ENCODE data around the gene OSGIN1.
A peak's percentile ranks its signal among the peaks of the same experiment; 100 is the strongest.

OSGIN1 gene

DNA sequence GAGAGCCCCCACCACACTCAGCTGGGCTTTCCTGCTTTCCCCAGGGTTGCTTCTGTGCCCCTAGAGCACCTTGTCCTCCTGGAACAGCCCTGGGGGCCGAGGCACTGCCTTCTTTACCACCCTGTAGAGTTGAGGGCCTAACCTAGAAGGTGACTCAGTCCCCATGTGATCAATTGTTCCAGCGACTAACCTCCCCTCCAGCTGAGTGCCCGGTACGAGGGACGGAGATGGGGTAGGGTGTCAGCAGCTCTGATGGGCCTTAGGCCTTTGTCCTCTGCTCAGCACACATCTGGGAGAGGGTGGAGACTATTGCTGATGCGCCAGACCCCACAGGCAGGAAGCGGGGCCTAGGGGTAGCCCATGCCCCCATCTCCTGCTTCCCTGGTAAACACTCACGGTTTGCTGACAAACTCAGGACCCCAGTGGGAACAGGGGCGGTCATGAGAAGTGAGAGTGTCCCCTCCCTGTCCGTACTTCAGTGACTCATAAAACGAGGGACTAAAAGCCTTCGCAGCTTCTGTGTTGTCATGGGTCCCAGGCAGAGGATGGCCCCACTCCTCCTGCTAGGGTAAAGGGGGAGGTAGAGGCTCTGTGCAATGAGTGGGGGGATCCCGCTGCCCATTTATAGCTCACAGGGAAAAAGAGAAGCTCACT is 48.1 kb downstream of the OSGIN1 start:
- no peak for DNase-seq (ENCODE audit: low read depth in 2 of 2)

DNA sequence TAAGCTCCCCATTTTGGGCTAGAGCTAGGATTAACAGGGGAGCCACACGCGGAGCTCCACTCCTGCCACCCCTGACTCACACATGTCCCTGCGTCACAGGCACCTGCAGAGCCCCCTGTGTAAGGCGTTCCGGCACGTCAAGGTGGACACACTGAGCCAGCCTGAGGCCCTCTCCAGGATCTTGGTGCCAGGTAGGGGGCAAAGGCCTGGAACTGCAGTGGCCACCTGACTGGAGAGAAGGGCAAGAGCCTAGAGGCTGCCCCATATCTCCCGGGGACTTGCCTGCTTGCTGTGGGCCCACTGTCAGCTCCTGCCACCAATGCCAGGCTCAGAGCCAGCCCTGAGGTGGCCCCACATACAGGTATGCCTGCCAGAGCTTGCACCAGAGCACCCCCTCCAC is 48.7 kb downstream of the OSGIN1 start:
- no peak for DNase-seq (ENCODE audit: low read depth in 2 of 2)

DNA sequence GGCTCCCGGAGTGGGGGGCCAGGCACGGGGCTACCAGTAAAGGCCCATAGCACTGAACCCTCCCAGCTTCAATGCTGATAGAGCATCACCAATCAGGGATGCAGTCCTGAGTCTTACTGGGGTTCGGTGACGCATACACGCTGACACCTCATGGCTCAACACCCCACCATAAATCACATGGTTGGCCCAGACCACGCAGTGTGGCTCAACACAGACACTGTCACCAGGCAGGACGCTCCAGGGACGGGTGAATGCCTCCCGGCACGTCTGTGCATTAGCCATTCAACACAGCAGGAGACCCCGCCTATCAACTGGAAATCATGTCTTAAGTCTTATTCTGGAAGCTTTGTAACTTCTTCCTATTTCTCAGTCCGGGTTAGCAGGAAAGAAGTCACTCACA is 50.0 kb downstream of the OSGIN1 start:
- DNase-seq (ENCODE audit: low read depth in 2 of 2), result no peak

DNA sequence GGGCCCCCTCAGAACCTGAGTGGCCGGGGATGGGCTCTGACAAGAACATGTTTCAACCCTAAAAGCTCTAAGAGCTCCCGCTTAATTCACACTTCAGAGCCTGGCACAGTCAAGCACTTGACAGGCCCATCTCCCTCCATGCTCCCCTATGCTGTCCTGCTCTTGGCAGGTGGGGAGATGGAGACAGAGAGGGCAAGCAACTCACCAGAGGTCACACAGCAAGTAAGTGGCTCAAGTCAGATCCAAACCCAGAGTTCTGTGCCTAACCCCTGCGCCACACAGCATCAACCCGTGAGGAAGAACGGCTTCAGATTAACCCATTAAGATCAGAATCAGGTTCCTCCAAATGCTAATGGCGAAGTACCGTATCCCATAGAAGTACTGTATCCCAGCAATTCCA is 51.4 kb downstream of the OSGIN1 start:
- DNase-seq (ENCODE audit: low read depth in 2 of 2), result no peak

DNA sequence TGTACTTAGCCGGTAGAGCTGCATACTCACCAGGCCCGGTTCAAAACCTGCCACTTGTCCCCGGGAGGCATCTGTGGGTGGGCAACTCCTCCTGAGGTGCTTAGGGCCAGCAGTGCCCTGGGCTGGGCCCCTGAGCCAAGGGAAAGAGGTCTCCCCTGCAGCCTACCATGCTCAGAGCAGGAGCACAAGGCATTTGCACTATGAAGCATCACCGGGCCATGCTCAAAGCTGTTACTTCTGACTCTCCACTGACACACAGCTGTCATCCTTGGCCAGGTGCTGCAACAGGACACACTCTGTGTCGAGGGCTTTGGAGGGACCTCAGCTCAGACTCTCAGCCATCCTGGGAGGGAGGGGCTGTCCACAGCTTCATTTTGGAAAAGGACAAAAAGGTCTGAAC is 52.4 kb downstream of the OSGIN1 start:
- no peak for DNase-seq (ENCODE audit: low read depth in 2 of 2)

DNA sequence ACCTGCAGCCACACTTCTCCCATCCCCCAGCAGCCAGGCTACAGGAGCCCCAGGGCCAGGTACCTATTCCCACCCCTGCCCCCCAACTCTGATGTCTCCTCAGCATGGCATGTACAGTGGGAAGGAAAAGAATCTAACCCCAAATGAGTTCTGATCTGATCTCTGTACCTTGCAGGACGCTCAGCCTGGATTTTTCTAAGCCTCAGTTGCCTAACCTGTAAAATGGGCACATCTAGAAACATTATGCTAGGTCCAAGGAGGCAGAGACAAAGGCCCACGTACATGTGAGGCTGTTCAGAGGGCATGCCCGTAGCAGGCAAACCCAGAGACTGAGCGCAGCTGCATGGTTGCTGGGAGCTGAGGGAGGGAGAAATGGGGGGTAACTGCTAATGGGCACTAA is 54.5 kb downstream of the OSGIN1 start:
- DNase-seq (ENCODE audit: low read depth in 2 of 2), result no peak

DNA sequence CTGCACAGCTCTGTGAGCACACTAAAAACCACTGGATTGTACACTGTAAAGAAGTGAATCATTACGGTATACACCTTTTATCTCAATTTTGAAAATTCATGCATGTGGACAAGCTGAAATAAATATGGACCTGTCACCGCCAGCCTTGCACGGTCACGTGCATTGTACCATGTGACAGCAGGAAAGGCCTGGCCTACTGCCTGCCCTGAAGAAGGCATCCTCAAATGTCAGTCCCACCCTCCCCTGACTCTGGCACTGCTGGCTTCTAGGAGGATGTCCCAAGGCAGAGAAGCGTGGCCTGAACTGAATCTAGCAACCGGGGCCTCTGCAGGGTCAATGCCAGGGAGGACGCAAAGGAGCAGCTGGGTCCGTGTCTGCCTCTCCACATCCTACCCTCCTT is 54.9 kb downstream of the OSGIN1 start:
- DNase-seq (ENCODE audit: low read depth in 2 of 2), result no peak

DNA sequence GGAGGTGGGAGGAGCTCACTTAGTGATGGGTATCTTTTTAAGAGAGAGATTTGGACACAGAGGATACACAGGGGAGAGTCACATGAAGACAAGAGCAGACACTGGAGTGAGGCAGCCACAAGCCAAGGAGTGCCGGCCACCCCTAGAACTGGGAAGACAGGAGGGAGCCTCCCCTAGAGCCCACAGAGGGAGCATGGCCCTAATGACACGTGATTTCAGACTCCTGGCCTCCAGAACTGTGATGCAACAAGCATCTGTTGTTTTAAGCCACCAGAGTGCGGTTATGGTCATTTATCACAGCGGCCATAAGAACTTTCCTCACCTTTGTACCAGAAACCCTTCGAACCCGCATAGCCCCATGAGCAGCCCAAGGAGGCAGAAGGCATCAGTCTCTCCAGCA is 56.2 kb downstream of the OSGIN1 start:
- DNase-seq (ENCODE audit: low read depth in 2 of 2), result no peak

DNA sequence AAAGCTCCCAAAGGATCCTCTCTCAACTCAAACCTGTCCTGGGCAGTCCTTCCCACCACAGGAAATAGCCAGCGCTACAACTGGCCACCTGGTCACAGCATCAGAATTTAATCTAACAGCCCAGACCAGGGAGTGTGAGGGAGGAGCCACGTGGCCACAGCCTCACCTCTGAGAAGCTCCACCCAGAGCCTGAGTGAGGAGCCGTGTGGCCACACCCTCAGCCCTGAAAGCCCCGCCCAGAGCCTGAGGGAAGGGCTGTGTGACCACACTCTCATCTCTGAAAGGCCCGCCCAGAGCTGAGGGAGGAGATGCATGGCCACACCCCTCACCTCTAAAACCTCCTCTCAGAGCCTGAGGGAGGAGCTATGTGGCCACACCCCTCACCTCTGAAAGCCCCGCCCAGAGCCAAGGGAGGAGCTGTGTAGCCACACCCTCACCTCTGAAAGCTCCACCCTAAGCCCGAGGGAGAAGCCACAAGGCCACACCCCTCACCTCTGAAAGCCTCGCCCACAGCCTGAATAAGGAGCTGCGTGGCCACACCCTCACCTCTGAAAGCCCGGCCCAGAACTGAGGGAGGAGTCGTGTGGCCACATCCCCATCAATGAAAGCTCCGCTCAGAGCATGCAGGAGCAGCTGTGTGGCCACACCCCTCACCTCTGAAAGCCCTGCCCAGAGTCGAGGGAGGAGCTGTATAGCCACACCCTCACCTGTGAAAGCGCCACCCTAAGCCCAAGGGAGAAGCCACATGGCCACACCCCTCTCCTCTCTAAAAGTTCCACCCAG is 60.9 kb downstream of the OSGIN1 start:
- peak in 1 of 2 donors; percentile 19 for DNase-seq (ENCODE audit: low read depth in 2 of 2)

DNA sequence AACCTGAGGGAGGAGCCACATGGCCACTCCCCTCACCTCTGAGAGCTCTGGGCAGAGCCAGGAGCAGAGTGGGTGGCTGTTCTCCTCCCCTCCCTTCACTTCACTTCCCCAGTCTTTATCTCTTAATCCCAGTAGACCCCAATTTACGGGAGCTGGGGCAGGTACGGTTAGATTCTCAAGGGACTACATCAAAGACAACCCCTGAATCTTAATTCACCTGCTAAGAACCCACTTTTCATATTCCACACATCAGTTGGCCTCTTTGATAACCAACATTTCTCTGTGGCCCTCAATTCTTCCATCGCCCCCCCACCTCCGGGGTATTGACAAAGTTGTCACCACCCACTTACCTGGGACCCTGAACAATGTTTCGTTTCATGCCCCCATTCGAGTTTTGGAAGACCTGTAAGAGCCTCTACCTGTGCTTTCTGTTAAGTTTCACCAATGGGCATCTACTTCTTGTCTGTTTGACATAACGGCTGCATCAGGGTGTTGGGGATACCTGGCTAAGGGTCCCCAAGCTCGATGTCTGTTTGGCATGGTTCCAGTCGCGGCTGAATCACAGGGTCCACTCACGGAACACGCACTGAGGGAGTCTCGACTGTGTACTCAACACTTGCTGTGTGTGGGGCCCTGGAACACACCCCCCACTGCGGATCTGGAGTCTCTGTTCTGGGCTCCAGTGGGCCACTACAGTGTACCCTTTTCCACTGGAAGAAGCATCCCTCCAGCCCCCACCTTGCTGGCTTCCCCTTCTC is 61.7 kb downstream of the OSGIN1 start:
- no peak for DNase-seq (ENCODE audit: low read depth in 2 of 2)

DNA sequence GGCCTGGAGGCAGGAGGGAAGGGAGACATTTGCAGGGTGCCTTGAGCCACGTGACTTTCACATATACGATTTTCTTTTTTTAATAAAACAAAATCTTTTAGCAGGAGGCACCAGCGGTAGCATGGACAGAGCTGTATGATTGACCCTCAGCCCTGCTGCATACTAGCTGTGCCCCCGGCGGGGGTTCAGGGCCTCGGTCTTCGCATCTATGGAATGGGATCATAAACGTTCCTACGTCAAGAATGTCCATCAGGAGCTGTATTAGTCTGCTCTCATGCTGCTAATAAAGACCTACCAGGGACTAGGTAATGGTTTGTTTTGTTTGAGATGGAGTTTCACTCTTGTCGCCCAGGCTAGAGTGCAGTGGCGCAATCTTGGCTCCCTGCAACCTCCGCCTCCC is 62.4 kb downstream of the OSGIN1 start:
- no peak for DNase-seq (ENCODE audit: low read depth in 2 of 2)

All from stimulated activated CD4-positive, alpha-beta T cell treated with anti-CD3 and anti-CD28 coated beads, Interleukin-1b, Interleukin-23, amount 100 ng/mL, for 1 hour (primary cell).